ENCODE measurements around the gene RSPH10B2. TPM values are rescaled to one million over a fixed set of nuclear protein-coding genes. Genes with fewer than 3 reads are reported as not detected.
A peak's percentile ranks its signal among the peaks of the same experiment; 100 is the strongest.

RSPH10B2 gene
- total and polyA plus RNA-seq, 9 of the 15 experiments (the other 6 are each of a cell fraction or from before 2014, with no cell fraction given) = 0.04 to 0.11 (median 0.08) TPM; not detected in 5

DNA sequence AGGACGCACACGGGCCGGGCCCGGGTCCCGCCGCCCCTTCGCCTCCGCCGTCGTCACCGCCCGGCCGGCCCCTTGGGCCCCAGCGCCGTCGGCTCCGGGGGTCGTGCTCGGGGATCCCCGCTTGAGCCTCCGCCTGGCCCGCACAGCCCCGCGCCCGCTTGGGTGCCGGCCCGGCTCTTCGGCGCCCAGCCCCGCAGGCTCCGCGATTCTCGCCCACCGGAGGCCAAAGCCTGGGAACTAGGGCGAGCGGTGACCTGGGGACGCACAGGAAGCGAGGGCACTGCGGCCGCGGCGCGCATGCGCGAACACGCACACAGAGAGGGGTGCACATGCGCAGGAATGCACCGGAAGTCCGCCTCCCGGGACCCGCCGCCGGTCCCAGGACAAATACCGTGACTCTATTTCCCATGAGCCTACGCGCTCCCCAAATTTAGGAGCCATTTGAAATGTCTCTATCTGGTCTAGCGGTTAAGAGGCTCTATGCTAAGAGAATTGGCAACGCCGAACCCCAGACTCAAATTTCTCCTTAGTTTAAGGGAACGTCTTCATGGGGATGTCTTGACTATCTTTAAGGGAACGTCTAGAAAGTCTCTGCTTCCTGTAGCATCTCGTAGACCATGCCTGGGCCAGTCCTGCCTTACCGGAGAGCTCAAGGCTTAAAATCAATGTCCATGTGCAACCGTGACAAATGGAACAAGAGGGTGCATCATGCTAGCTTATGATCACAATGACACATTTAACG, 47.1 kb upstream of the RSPH10B2 start, which contains the start of gene ZNF12 (continued):
- TF ChIP-seq, protein P1, sequence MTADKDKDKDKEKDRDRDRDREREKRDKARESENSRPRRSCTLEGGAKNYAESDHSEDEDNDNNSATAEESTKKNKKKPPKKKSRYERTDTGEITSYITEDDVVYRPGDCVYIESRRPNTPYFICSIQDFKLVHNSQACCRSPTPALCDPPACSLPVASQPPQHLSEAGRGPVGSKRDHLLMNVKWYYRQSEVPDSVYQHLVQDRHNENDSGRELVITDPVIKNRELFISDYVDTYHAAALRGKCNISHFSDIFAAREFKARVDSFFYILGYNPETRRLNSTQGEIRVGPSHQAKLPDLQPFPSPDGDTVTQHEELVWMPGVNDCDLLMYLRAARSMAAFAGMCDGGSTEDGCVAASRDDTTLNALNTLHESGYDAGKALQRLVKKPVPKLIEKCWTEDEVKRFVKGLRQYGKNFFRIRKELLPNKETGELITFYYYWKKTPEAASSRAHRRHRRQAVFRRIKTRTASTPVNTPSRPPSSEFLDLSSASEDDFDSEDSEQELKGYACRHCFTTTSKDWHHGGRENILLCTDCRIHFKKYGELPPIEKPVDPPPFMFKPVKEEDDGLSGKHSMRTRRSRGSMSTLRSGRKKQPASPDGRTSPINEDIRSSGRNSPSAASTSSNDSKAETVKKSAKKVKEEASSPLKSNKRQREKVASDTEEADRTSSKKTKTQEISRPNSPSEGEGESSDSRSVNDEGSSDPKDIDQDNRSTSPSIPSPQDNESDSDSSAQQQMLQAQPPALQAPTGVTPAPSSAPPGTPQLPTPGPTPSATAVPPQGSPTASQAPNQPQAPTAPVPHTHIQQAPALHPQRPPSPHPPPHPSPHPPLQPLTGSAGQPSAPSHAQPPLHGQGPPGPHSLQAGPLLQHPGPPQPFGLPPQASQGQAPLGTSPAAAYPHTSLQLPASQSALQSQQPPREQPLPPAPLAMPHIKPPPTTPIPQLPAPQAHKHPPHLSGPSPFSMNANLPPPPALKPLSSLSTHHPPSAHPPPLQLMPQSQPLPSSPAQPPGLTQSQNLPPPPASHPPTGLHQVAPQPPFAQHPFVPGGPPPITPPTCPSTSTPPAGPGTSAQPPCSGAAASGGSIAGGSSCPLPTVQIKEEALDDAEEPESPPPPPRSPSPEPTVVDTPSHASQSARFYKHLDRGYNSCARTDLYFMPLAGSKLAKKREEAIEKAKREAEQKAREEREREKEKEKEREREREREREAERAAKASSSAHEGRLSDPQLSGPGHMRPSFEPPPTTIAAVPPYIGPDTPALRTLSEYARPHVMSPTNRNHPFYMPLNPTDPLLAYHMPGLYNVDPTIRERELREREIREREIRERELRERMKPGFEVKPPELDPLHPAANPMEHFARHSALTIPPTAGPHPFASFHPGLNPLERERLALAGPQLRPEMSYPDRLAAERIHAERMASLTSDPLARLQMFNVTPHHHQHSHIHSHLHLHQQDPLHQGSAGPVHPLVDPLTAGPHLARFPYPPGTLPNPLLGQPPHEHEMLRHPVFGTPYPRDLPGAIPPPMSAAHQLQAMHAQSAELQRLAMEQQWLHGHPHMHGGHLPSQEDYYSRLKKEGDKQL (CRISPR knock-in tag; IDR thresholded peaks at IDR 0.05; ENCODE audit: borderline replicate concordance) = no peak
- TF ChIP-seq TFAP4 (CRISPR knock-in tag; IDR thresholded peaks at IDR 0.05; ENCODE audit: borderline replicate concordance) (peak; percentile 34; the same call in 1 of the 2 replicates), XRCC4 (IDR thresholded peaks at IDR 0.05; ENCODE audit: extremely low read depth, insufficient read depth, insufficient read length) (no peak), ZNF354B (CRISPR knock-in tag; IDR thresholded peaks at IDR 0.05) (no peak), CTCF (IDR thresholded peaks at IDR 0.05 in 2 of 3, conservative IDR thresholded peaks at IDR 0.05 in 1 of 3; ENCODE audit: insufficient read depth in 2 of 3, low read depth in 1 of 3, low read length in 3 of 3) (no peak), BACH1 (tag; IDR thresholded peaks at IDR 0.05) (no peak), ZC3H8 (IDR thresholded peaks at IDR 0.05) (no peak), ZC3H11A (IDR thresholded peaks at IDR 0.05; ENCODE audit: low read depth, low read length) (no peak), JUND (IDR thresholded peaks at IDR 0.05; ENCODE audit: borderline replicate concordance, low read depth, low read length) (peak; percentile 47; the same call in 1 of the 2 replicates), JUND (tag; IDR thresholded peaks at IDR 0.05; ENCODE audit: borderline replicate concordance, low read depth, low read length) (no peak), KAT8 (IDR thresholded peaks at IDR 0.05; ENCODE audit: low read depth) (no peak), PRPF4 (IDR thresholded peaks at IDR 0.05; ENCODE audit: insufficient read depth, low read depth, low read length, poor library complexity, severe bottlenecking) (no peak), ETV1 (tag; conservative IDR thresholded peaks at IDR 0.05; ENCODE audit: low read depth) (peak; percentile 85), PPARD (CRISPR knock-in tag; IDR thresholded peaks at IDR 0.05) (no peak), NFATC3 (IDR thresholded peaks at IDR 0.05) (no peak), NR1H2 (CRISPR knock-in tag; IDR thresholded peaks at IDR 0.05) (0 out of 2 replicates have a peak, but pooled peaks have one; percentile 1), HDGF (IDR thresholded peaks at IDR 0.05) (no peak), ZNF197 (CRISPR knock-in tag; IDR thresholded peaks at IDR 0.05; ENCODE audit: low read depth) (no peak)
